ENCODE measurements around the gene PKP2.
A peak's percentile ranks its signal among the peaks of the same experiment; 100 is the strongest.
"Not testable (repeated sequence)": the region's sequence is repeated elsewhere in the genome, so short reads cannot be mapped to it uniquely, and the experiment has no call there.

PKP2 gene

GRCh38 chr12:32879066-32879465 is 17.5 kb downstream of the PKP2 start:
- not testable (repeated sequence) for DNase-seq; H3K4me2 ChIP-seq (ENCODE audit: low read length); H3K18ac ChIP-seq (ENCODE audit: low read length); H3K4me3 ChIP-seq (ENCODE audit: low read depth, low read length); H4K91ac ChIP-seq (ENCODE audit: low read depth, low read length); H2AK5ac ChIP-seq (ENCODE audit: low read length); H3K79me1 ChIP-seq (ENCODE audit: low read length); H3K9ac ChIP-seq (ENCODE audit: low read length); H3K23ac ChIP-seq (ENCODE audit: low read length); H4K8ac ChIP-seq (ENCODE audit: low read depth, low read length); H2BK120ac ChIP-seq (ENCODE audit: insufficient read depth, low read length, poor library complexity); H3K9me3 ChIP-seq (ENCODE audit: insufficient read depth, low read depth, low read length); H4K12ac ChIP-seq (ENCODE audit: low read depth, low read length); H2BK5ac ChIP-seq (ENCODE audit: low read depth, low read length, poor library complexity); H2AFZ ChIP-seq (ENCODE audit: insufficient read depth, low read length, poor library complexity); H3K27me3 ChIP-seq (ENCODE audit: insufficient read depth, low read length); H3K27ac ChIP-seq (ENCODE audit: low read depth, low read length); H2BK12ac ChIP-seq (ENCODE audit: low read length); H3K14ac ChIP-seq (ENCODE audit: low read length)
- peaks cover 15% of the 10 kb centered on the region for H3K79me2 ChIP-seq (ENCODE audit: control insufficient read depth, insufficient read depth, low read length, poor library complexity)
- peaks cover 15 to 16% of the 10 kb centered on the region in 2 experiments for H3K4me1 ChIP-seq (ENCODE audit: control insufficient read depth in 1 of 2, insufficient read depth in 2 of 2, low read length in 2 of 2)
- peak overlapping the region; percentile 76 for H3K4ac ChIP-seq (ENCODE audit: low read depth, low read length)
- peaks cover 16 to 26% of the 10 kb centered on the region in 2 experiments for H3K36me3 ChIP-seq (ENCODE audit: control insufficient read depth in 1 of 2, insufficient read depth in 2 of 2, low read length in 2 of 2)
- WGBS (ENCODE audit: extremely low coverage, insufficient coverage, insufficient read length), result no CpG with 5 or more reads among the region's 7 CpGs

GRCh38 chr12:32877601-32878459 is 18.7 kb downstream of the PKP2 start:
- WGBS (ENCODE audit: extremely low coverage, insufficient coverage, insufficient read length), result no CpG with 5 or more reads among the region's 29 CpGs
- H4K91ac ChIP-seq (ENCODE audit: low read depth, low read length), result no peak overlapping the region
- H3K79me2 ChIP-seq (ENCODE audit: control insufficient read depth, insufficient read depth, low read length, poor library complexity), result peaks cover 17% of the 10 kb centered on the region
- H3K23ac ChIP-seq (ENCODE audit: low read length), result no peak overlapping the region
- no peak overlapping the region for H2BK12ac ChIP-seq (ENCODE audit: low read length)
- H3K36me3 ChIP-seq (ENCODE audit: control insufficient read depth in 1 of 2, insufficient read depth in 2 of 2, low read length in 2 of 2), result peaks cover 23 to 30% of the 10 kb centered on the region in 2 experiments
- H2AK5ac ChIP-seq (ENCODE audit: low read length), result no peak overlapping the region
- no peak overlapping the region for H2BK120ac ChIP-seq (ENCODE audit: insufficient read depth, low read length, poor library complexity)
- no peak overlapping the region for H2BK5ac ChIP-seq (ENCODE audit: low read depth, low read length, poor library complexity)
- peak overlapping the region; percentile 1 for H3K4ac ChIP-seq (ENCODE audit: low read depth, low read length)
- H4K8ac ChIP-seq (ENCODE audit: low read depth, low read length), result no peak overlapping the region
- no peaks in the 10 kb centered on the region for H3K27me3 ChIP-seq (ENCODE audit: insufficient read depth, low read length)
- peaks cover 10 to 11% of the 10 kb centered on the region in 2 experiments for H3K4me1 ChIP-seq (ENCODE audit: control insufficient read depth in 1 of 2, insufficient read depth in 2 of 2, low read length in 2 of 2)
- H3K4me3 ChIP-seq (ENCODE audit: low read depth, low read length), result no peak overlapping the region
- no peak for DNase-seq
- H4K12ac ChIP-seq (ENCODE audit: low read depth, low read length), result no peak overlapping the region
- H3K4me2 ChIP-seq (ENCODE audit: low read length), result no peak overlapping the region
- H3K18ac ChIP-seq (ENCODE audit: low read length), result peak overlapping the region; percentile 25
- H3K9me3 ChIP-seq (ENCODE audit: insufficient read depth, low read depth, low read length), result peaks cover 2% of the 10 kb centered on the region
- H2AFZ ChIP-seq (ENCODE audit: insufficient read depth, low read length, poor library complexity), result no peak overlapping the region
- no peak overlapping the region for H3K14ac ChIP-seq (ENCODE audit: low read length)
- peaks cover 8% of the 10 kb centered on the region for H3K79me1 ChIP-seq (ENCODE audit: low read length)
- H3K27ac ChIP-seq (ENCODE audit: low read depth, low read length), result no peak overlapping the region
- no peak overlapping the region for H3K9ac ChIP-seq (ENCODE audit: low read length)

- Histone ChIP-seq H2BK12ac (ENCODE audit: low read length) (no peak overlapping the region), H2BK120ac (ENCODE audit: insufficient read depth, low read length, poor library complexity) (no peak overlapping the region), H2BK5ac (ENCODE audit: low read depth, low read length, poor library complexity) (no peak overlapping the region), H3K27ac (ENCODE audit: low read depth, low read length) (no peak overlapping the region), H3K18ac (ENCODE audit: low read length) (no peak overlapping the region), H3K79me1 (ENCODE audit: low read length) (peaks cover 4% of the 10 kb centered on the region), H3K4me2 (ENCODE audit: low read length) (no peak overlapping the region), H4K91ac (ENCODE audit: low read depth, low read length) (no peak overlapping the region), H3K23ac (ENCODE audit: low read length) (no peak overlapping the region), H3K4ac (ENCODE audit: low read depth, low read length) (no peak overlapping the region), H3K9ac (ENCODE audit: low read length) (no peak overlapping the region), H2AFZ (ENCODE audit: insufficient read depth, low read length, poor library complexity) (no peak overlapping the region), H3K36me3 (ENCODE audit: control insufficient read depth in 1 of 2, insufficient read depth in 2 of 2, low read length in 2 of 2) (peaks cover 29 to 37% of the 10 kb centered on the region in 2 experiments), H3K4me1 (ENCODE audit: control insufficient read depth in 1 of 2, insufficient read depth in 2 of 2, low read length in 2 of 2) (peaks cover 5 to 9% of the 10 kb centered on the region in 2 experiments), H4K8ac (ENCODE audit: low read depth, low read length) (no peak overlapping the region), H3K4me3 (ENCODE audit: low read depth, low read length) (no peak overlapping the region), H3K27me3 (ENCODE audit: insufficient read depth, low read length) (no peaks in the 10 kb centered on the region), H2AK5ac (ENCODE audit: low read length) (no peak overlapping the region), H3K14ac (ENCODE audit: low read length) (no peak overlapping the region), H3K9me3 (ENCODE audit: insufficient read depth, low read depth, low read length) (peaks cover 2% of the 10 kb centered on the region), H3K79me2 (ENCODE audit: control insufficient read depth, insufficient read depth, low read length, poor library complexity) (peaks cover 13% of the 10 kb centered on the region), H4K12ac (ENCODE audit: low read depth, low read length) (no peak overlapping the region)
- WGBS (ENCODE audit: extremely low coverage, insufficient coverage, insufficient read length), result no CpG with 5 or more reads among the region's 2 CpGs
- peak in 1 of 2 donors; percentile 42 for DNase-seq
These were observed 20.6 kb downstream of the PKP2 start for GRCh38 chr12:32876004-32876403.

- no peak overlapping the region for H2BK12ac ChIP-seq (ENCODE audit: low read length)
- H2BK120ac ChIP-seq (ENCODE audit: insufficient read depth, low read length, poor library complexity), result no peak overlapping the region
- H3K9me3 ChIP-seq (ENCODE audit: insufficient read depth, low read depth, low read length), result peaks cover 2% of the 10 kb centered on the region
- H3K14ac ChIP-seq (ENCODE audit: low read length), result no peak overlapping the region
- H3K27me3 ChIP-seq (ENCODE audit: insufficient read depth, low read length), result no peaks in the 10 kb centered on the region
- H2BK5ac ChIP-seq (ENCODE audit: low read depth, low read length, poor library complexity), result no peak overlapping the region
- no peak overlapping the region for H3K4me2 ChIP-seq (ENCODE audit: low read length)
- no peak overlapping the region for H3K9ac ChIP-seq (ENCODE audit: low read length)
- H3K79me1 ChIP-seq (ENCODE audit: low read length), result peaks cover 4% of the 10 kb centered on the region
- peaks cover 29 to 37% of the 10 kb centered on the region in 2 experiments for H3K36me3 ChIP-seq (ENCODE audit: control insufficient read depth in 1 of 2, insufficient read depth in 2 of 2, low read length in 2 of 2)
- H2AFZ ChIP-seq (ENCODE audit: insufficient read depth, low read length, poor library complexity), result no peak overlapping the region
- no peak overlapping the region for H3K4me3 ChIP-seq (ENCODE audit: low read depth, low read length)
- H3K23ac ChIP-seq (ENCODE audit: low read length), result no peak overlapping the region
- no peak overlapping the region for H4K12ac ChIP-seq (ENCODE audit: low read depth, low read length)
- no peak overlapping the region for H4K8ac ChIP-seq (ENCODE audit: low read depth, low read length)
- WGBS (ENCODE audit: extremely low coverage, insufficient coverage, insufficient read length), result no CpG with 5 or more reads among the region's 1 CpG
- no peak overlapping the region for H4K91ac ChIP-seq (ENCODE audit: low read depth, low read length)
- no peak overlapping the region for H3K18ac ChIP-seq (ENCODE audit: low read length)
- H3K4ac ChIP-seq (ENCODE audit: low read depth, low read length), result peak overlapping the region; percentile 50
- H3K27ac ChIP-seq (ENCODE audit: low read depth, low read length), result no peak overlapping the region
- H3K4me1 ChIP-seq (ENCODE audit: control insufficient read depth in 1 of 2, insufficient read depth in 2 of 2, low read length in 2 of 2), result peaks cover 0 to 5% of the 10 kb centered on the region in 2 experiments
- peaks cover 8% of the 10 kb centered on the region for H3K79me2 ChIP-seq (ENCODE audit: control insufficient read depth, insufficient read depth, low read length, poor library complexity)
- no peak for DNase-seq
- no peak overlapping the region for H2AK5ac ChIP-seq (ENCODE audit: low read length)
These were observed 21.6 kb downstream of the PKP2 start for GRCh38 chr12:32874975-32875374.
